GM12878 (cell line): ENCODE data around the gene FANCC. TPM values are rescaled to one million over a fixed set of nuclear protein-coding genes. Genes with fewer than 3 reads are reported as not detected.

Source experiments
- BCL3 ChIP-seq: IDR thresholded peaks from 2 replicates; pipeline ENCODE4 v1.6.1; 2011; ENCODE audit warnings: borderline replicate concordance, low read depth, mild to moderate bottlenecking, moderate library complexity, low read length; ENCODE audit not compliant: insufficient read depth, poor library complexity, severe bottlenecking
- BMI1 ChIP-seq: fragments of 450-650 bp; IDR thresholded peaks from 2 replicates; pipeline ENCODE4 v1.6.1; 2016; ENCODE audit warnings: mild to moderate bottlenecking, moderate library complexity, borderline replicate concordance
- BRCA1 ChIP-seq: IDR thresholded peaks from 2 replicates; pipeline ENCODE4 v1.6.1; 2011; ENCODE audit warnings: low read depth, low read length, improper control_type of control experiment
- CEBPB ChIP-seq, 2 experiments: fragments of 150-350 bp in 1 of 2; IDR thresholded peaks; 2 replicates each; pipeline ENCODE4 v1.6.1; 2012 to 2014; ENCODE audit warnings: low read depth in 2 of 2, low read length in 2 of 2, borderline replicate concordance in 1 of 2, inconsistent platforms in 1 of 2
- FOXK2 ChIP-seq: fragments of 450-650 bp; IDR thresholded peaks from 2 replicates; pipeline ENCODE4 v1.6.1; 2017; ENCODE audit warnings: mild to moderate bottlenecking, moderate library complexity
- NKRF ChIP-seq: fragments of 450-650 bp; conservative IDR thresholded peaks from 2 replicates; pipeline ENCODE4 v1.6.1; 2017; ENCODE audit warnings: mild to moderate bottlenecking, moderate library complexity
- NR2F1 ChIP-seq: fragments of 450-650 bp; conservative IDR thresholded peaks from 2 replicates; pipeline ENCODE4 v1.6.1; 2017; ENCODE audit warnings: mild to moderate bottlenecking
- REST ChIP-seq: IDR thresholded peaks from 2 replicates; pipeline ENCODE4 v1.6.1; 2012; ENCODE audit warnings: mild to moderate bottlenecking, low read depth, low read length
- SUZ12 ChIP-seq: fragments of 200-600 bp; sonication (generic); IDR thresholded peaks from one replicate; pipeline ENCODE4 v1.6.1; 2018; ENCODE audit warnings: antibody characterized with exemption, mild to moderate bottlenecking; ENCODE audit not compliant: unreplicated experiment
- ZBTB4 ChIP-seq: fragments of 450-650 bp; formaldehyde crosslinking; IDR thresholded peaks from 2 replicates; pipeline ENCODE4 v1.4.0; 2022; ENCODE audit warnings: mild to moderate bottlenecking, moderate library complexity
- ZSCAN29 ChIP-seq: fragments of 450-650 bp; IDR thresholded peaks from 2 replicates; pipeline ENCODE4 v1.6.1; 2017; ENCODE audit warnings: mild to moderate bottlenecking, moderate library complexity
- polyA plus RNA-seq, 11 experiments: library from polyadenylated mRNA; depleted of rRNA in 4 of 11; unstranded in 6 of 11; stranded (reverse) in 5 of 11; fragments of >200 nt; fragmentation: Nextera tagmentation in 4 of 11; fragmentation: Illumina TruSeq in 1 of 11; extraction: Ambion mirVana in 4 of 11; extraction: Trizol in 1 of 11; gene quantifications; 1 replicate in 1 of 11; 2 replicates in 10 of 11; pipeline versions ENCODE4 v1.2.1 to v1.2.3, GENCODE V29; 2011 to 2016; ENCODE audit warnings: inconsistent platforms in 2 of 11, missing spikeins in 2 of 11, low read depth in 1 of 11
- total RNA-seq, 4 experiments: library from RNA; depleted of rRNA in 3 of 4; stranded (reverse); fragments of >200 nt in 3 of 4; fragmentation: Illumina TruSeq in 1 of 4; extraction: Trizol in 1 of 4; gene quantifications; 2 replicates each; pipeline versions ENCODE4 v1.2.1 to v1.2.3, GENCODE V29; 2013 to 2021

The FANCC gene
- total and polyA plus RNA-seq, 10 of the 15 experiments (the other 5 are each of a cell fraction or from before 2014, with no cell fraction given), result 1.2 to 16.8 (median 10.5) TPM

GRCh38 chr9:95139126-95139525, 178.4 kb downstream of the FANCC start (continued):
- TF ChIP-seq REST, result no peak
- no peak for TF ChIP-seq BMI1
- TF ChIP-seq NR2F1, result no peak
- no peak for TF ChIP-seq ZBTB4 (CRISPR knock-in tag)
- TF ChIP-seq CEBPB (IDR thresholded peaks at IDR 0.05; ENCODE audit: borderline replicate concordance in 1 of 2, low read depth in 2 of 2, low read length in 2 of 2), result no peak
- no peak for TF ChIP-seq NKRF
- TF ChIP-seq BCL3, result no peak
- no peak for TF ChIP-seq FOXK2
- no peak for TF ChIP-seq SUZ12
- no peak for TF ChIP-seq ZSCAN29
- no peak for TF ChIP-seq BRCA1
